Epidermal melanocyte (primary cell): ENCODE measurements around the gene AP5Z1.

Source experiments
- DNase-seq: peaks from one replicate; pipeline ENCODE4 v3.0.0; 2011; ENCODE audit warnings: low spot score; ENCODE audit not compliant: insufficient read length

AP5Z1 gene

DNA sequence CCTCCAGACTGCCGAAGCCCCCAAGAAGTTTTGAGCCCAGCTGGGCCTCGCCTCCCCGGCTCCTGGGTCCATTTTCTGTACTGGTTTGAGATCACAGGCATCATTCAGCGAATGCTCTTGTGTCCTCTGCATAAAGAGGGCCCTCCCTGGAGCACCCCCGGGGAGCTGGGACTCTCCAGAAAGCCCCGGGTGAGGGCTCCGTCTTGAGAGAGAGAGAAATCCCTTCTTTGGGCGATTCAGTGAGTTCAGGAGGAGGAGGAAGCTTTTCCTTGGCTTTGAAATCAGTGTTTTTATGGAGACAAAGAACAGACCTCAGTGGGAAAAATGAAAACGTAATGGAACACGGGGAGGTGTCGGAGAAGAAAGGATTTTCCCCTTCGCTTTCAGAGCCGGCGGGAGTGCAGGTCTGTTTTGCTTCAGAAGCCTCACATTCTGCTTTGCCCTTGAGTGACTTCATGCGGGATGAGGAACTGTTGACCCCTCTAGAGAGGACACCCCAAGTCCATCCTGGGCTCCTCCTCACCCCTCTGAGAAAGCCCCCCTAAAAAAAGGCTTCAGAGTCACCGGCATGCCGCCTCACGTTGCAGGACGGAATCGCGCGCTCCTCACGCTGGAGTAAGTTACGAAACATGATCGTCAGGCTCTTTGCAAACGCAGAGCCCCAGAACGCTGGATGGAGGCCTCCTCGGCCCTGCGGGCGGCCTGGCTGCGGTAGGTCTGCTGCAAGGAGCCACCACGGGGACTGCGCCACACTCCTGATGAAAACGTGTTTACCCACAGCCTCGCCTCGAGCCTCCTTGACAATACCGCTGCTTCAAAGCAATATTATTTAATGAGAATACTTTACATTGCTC lies 8.5 kb upstream of the AP5Z1 start:
- no peak for DNase-seq

- DNase-seq = no peak
Measured at GRCh38 chr7:4768597-4769569, 6.5 kb upstream of the AP5Z1 start.

- no peak for DNase-seq
Measured at GRCh38 chr7:4769761-4770160, 5.7 kb upstream of the AP5Z1 start.

GRCh38 chr7:4770886-4771285 lies 4.5 kb upstream of the AP5Z1 start:
- DNase-seq = no peak

GRCh38 chr7:4771737-4772136 lies 3.7 kb upstream of the AP5Z1 start:
- DNase-seq = no peak

DNA sequence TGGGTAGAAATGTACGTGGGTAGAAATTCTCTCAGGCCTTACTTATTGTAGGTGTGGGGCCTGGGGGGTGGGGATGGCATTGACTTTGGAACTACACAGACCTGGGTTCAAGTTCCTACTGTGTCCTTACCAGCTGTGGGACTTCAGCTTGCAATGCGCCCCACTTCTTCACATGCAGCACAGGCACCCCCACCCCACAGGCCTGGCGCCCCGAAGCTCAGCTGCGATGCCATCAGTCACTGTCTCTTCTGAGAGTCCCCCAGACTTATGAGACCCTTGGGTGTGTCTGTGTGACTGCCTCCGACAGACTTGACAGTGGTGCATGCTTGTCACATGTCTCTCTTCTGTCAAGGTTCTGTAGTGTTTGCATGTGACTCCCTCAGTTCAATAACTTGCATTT lies 3.1 kb upstream of the AP5Z1 start:
- DNase-seq = no peak

GRCh38 chr7:4774007-4774406 lies 1.4 kb upstream of the AP5Z1 start:
- DNase-seq = no peak

DNA sequence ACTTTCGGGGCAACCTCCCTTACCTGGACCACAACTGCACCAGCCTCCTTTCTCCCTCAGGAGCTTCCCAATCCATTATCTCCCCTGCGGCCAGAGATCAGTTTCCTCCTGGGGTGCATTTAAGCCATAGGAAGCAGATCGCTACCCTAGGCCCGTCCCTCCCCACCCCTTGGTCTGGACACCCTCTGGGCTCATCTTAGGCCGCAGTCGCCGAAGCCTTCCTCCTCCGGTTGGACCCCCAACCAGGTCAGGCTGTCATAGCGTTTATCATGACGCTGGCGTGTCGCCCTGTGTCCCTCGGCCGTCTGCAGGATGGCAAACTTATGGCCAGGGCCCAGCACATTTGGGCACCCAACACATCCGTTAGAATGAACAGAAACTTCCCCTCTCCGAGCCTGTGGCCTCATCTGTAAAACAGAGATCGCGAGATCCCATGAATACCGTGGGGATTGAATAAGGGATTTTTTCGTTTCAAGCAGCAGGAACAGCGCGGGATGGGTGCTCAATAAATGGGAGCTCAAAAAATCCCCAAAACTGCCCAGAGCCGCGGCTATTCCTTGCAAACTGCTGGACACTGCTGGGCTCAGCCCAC lies 669 bp upstream of the AP5Z1 start:
- peak; percentile 89 for DNase-seq

DNA sequence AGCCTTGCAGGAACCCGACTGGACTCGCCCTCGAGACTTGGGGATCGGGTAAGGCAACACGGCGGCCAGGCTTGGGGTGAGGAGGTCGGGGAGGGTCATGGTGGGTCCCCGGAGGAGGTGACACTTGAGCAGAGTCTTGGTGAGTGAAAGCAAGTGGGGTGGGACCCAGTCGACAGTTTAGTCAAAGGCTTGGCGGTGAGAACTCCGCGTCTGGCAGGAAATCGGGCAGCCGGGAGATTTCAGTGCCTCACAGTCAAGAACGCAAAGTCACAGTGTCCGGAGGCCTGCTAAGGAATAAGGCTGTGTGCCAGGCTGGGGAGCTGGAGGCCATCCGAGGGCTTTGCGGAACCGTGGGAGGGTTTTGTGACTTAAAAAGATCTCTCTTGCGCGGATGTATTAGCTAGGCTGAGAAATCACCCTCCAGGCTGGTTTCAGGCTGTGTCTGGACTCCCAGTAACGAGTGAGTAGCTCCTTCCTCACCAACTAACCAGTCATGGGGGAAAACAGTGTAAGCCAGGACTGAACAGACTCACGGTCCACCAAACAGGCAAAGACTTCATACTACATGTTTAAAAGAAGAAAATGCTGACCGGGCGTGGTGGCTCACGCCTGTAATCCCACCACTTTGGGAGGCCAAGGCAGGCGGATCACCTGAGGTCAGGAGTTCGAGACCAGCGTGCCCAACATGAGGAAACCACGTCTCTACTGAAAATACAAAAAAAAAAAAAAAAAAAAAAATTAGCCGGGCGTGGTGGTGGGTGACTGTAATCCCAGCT lies 613 bp downstream of the AP5Z1 start:
- no peak for DNase-seq

- DNase-seq = no peak
Measured at GRCh38 chr7:4779118-4779517, 3.7 kb downstream of the AP5Z1 start.

DNA sequence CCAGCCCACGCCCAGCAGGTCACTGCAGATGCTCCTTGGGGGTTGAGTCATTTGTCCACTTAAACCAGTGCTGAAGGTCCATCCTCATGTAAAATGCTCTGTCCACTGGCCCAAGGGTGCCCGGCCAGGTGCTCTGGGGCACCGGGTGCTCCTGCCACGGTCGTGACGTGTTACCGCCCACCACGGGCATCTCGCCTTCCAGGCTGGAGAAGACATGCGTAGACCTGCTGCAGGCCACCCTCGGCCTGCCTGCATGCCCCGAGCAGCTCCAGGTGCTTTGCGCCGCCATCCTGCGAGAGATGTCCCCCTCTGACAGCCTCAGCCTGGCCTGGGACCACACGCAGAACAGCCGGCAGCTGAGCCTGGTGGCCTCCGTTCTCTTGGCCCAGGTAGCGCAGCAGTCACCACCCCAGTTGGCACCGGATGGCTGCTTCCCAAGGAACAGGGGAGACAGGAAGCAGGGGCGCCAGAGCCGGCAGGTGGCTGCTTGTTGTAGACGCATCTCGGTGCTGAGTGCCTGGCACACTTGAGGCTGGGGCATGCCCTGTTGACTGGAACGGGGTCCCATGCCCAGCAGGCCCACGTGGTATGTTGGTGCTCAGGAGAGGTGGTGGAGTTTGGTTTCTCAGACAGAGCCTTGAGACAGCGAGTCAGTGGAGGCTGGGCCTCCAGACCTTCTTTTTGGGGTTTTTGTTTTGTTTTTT lies 6.1 kb downstream of the AP5Z1 start:
- no peak for DNase-seq

GRCh38 chr7:4782333-4783291 lies 7.2 kb downstream of the AP5Z1 start:
- no peak for DNase-seq

GRCh38 chr7:4783292-4783652 lies 7.8 kb downstream of the AP5Z1 start:
- no peak for DNase-seq

DNA sequence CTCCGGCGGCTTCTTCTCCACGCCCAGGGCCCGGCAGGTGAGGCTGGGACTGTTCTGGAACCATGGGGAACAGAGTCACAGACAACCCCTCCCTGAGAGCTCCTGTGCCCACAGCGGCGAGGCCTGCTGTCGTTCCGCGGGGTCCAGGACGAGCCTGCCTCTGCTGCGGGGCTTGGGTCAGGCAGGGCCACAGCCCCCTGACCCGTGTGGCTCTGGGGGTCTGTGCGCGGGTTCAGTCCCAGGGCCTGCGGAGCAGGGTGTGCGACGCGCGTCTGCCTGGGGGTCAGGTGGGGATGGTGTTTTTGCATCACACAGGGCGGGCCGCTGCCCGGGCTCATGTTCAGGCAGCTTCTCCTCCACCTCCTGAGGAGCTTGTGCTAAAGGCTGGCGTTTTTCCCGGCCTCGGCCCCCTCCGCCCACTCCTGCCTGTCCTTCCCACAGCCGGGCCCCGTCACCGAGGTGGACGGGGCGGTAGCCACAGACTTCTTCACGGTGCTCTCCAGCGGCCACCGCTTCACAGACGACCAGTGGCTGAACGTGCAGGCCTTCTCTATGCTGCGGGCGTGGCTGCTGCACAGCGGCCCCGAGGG lies 8.4 kb downstream of the AP5Z1 start:
- no peak for DNase-seq

DNA sequence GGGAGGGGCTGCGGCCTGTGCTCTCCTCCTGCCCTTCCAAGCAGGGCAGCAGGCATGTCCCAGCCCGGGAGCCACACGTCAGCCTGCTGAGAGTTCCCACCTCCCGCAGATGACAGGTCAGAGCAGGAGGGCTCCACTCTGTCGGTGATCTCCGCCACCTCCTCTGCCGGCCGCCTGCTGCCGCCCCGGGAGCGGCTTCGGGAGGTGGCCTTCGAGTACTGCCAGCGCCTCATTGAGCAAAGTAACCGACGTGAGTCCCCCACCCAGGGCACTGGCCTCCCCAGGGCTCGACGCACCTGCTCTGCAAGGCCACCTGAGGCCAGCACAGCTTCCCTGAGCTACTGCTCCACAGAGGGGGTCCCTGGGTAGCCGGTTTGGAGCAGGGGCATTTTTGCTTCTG lies 9.4 kb downstream of the AP5Z1 start:
- no peak for DNase-seq

- no peak for DNase-seq
Measured at GRCh38 chr7:4785371-4785770, 9.9 kb downstream of the AP5Z1 start.

- no peak for DNase-seq
Measured at GRCh38 chr7:4786015-4786414, 10.6 kb downstream of the AP5Z1 start.

DNA sequence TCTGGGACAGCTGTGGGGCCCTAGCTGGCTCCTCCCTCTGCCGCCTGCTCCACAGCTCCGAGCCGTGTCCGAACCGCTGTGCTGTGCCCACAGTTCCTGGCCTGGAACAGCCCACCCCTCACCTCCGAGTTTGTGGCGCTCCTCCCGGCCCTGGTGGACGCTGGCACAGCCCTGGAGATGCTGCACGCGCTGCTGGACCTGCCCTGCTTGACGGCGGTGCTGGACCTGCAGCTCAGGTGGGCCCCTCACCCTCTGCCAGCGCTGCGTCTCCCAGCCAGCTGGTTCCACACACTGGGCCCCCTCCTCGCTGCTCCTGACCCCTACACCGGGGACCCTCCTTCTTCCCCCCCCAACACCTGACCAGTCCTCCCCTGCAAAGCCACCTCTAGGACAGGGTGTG lies 12.1 kb downstream of the AP5Z1 start:
- no peak for DNase-seq
